Measurements from ENCODE around the gene LNP1. TPM values are rescaled to one million over a fixed set of nuclear protein-coding genes. Genes with fewer than 3 reads are reported as not detected.

Gene LNP1
- total and polyA plus RNA-seq, 2 donors (not counting 1 experiment from before 2014, with no cell fraction given): 3.1 to 3.5 TPM

- H3K4me2 ChIP-seq (ENCODE audit: extremely low read depth, insufficient read depth, low read length): no peak overlapping the region
- H2AFZ ChIP-seq (ENCODE audit: low read length): no peak overlapping the region
- TF ChIP-seq CTCF (conservative IDR thresholded peaks at IDR 0.05 in 1 of 2, IDR thresholded peaks at IDR 0.05 in 1 of 2; ENCODE audit: low read depth in 1 of 2, low read length in 2 of 2) (no peak), EZH2 (IDR thresholded peaks at IDR 0.05; ENCODE audit: low read length, missing control alignments) (no peak)
- H3K9me3 ChIP-seq (ENCODE audit: control insufficient read depth, insufficient read depth, low read depth, low read length): no peaks in the 10 kb centered on the region
- peaks cover 9% of the 10 kb centered on the region for H3K79me2 ChIP-seq (ENCODE audit: control insufficient read depth, insufficient read depth, low read length)
- no peak overlapping the region for H3K9ac ChIP-seq (ENCODE audit: insufficient read depth, low read length)
- H3K36me3 ChIP-seq (ENCODE audit: control insufficient read depth, insufficient read depth, low read length): no peaks in the 10 kb centered on the region
- no peak overlapping the region for H3K27ac ChIP-seq (ENCODE audit: insufficient read depth, low read length)
- peak in 1 of 2 donors; percentile 29 for DNase-seq (ENCODE audit: low read depth in 2 of 2)
- H4K20me1 ChIP-seq (ENCODE audit: control insufficient read depth, extremely low read depth, insufficient read depth, low read length): no peaks in the 10 kb centered on the region
- H3K4me3 ChIP-seq (replicated peaks in 1 of 4; ENCODE audit: control extremely low read depth in 1 of 4, insufficient read depth in 1 of 4, low read depth in 3 of 4, low read length in 4 of 4): no peak overlapping the region
- no peaks in the 10 kb centered on the region for H3K4me1 ChIP-seq (ENCODE audit: control insufficient read depth, extremely low read depth, insufficient read depth, low read length)
- no peaks in the 10 kb centered on the region for H3K27me3 ChIP-seq (ENCODE audit: control insufficient read depth, insufficient read depth, low read length)
Measured at GRCh38 chr3:100407977-100408532, 6.7 kb downstream of the LNP1 start.

- H3K79me2 ChIP-seq (ENCODE audit: control insufficient read depth, insufficient read depth, low read length): peaks cover 2% of the 10 kb centered on the region
- H3K27ac ChIP-seq (ENCODE audit: insufficient read depth, low read length): no peak overlapping the region
- TF ChIP-seq CTCF (conservative IDR thresholded peaks at IDR 0.05 in 1 of 2, IDR thresholded peaks at IDR 0.05 in 1 of 2; ENCODE audit: low read depth in 1 of 2, low read length in 2 of 2) (no peak), EZH2 (IDR thresholded peaks at IDR 0.05; ENCODE audit: low read length, missing control alignments) (no peak)
- no peak overlapping the region for H3K4me2 ChIP-seq (ENCODE audit: extremely low read depth, insufficient read depth, low read length)
- no peaks in the 10 kb centered on the region for H3K4me1 ChIP-seq (ENCODE audit: control insufficient read depth, extremely low read depth, insufficient read depth, low read length)
- no peak for DNase-seq (ENCODE audit: low read depth in 2 of 2)
- H3K9ac ChIP-seq (ENCODE audit: insufficient read depth, low read length): no peak overlapping the region
- no peaks in the 10 kb centered on the region for H3K36me3 ChIP-seq (ENCODE audit: control insufficient read depth, insufficient read depth, low read length)
- no peaks in the 10 kb centered on the region for H3K9me3 ChIP-seq (ENCODE audit: control insufficient read depth, insufficient read depth, low read depth, low read length)
- no peak overlapping the region for H3K4me3 ChIP-seq (replicated peaks in 1 of 4; ENCODE audit: control extremely low read depth in 1 of 4, insufficient read depth in 1 of 4, low read depth in 3 of 4, low read length in 4 of 4)
- no peaks in the 10 kb centered on the region for H3K27me3 ChIP-seq (ENCODE audit: control insufficient read depth, insufficient read depth, low read length)
- no peak overlapping the region for H2AFZ ChIP-seq (ENCODE audit: low read length)
- no peaks in the 10 kb centered on the region for H4K20me1 ChIP-seq (ENCODE audit: control insufficient read depth, extremely low read depth, insufficient read depth, low read length)
Measured at GRCh38 chr3:100411091-100411982, 10.0 kb downstream of the LNP1 start.

GRCh38 chr3:100412912-100413590, 11.7 kb downstream of the LNP1 start:
- TF ChIP-seq EZH2 (IDR thresholded peaks at IDR 0.05; ENCODE audit: low read length, missing control alignments): no peak
- TF ChIP-seq CTCF (conservative IDR thresholded peaks at IDR 0.05 in 1 of 2, IDR thresholded peaks at IDR 0.05 in 1 of 2; ENCODE audit: low read depth in 1 of 2, low read length in 2 of 2): no peak
- Histone ChIP-seq H3K9me3 (ENCODE audit: control insufficient read depth, insufficient read depth, low read depth, low read length) (no peaks in the 10 kb centered on the region), H3K27me3 (ENCODE audit: control insufficient read depth, insufficient read depth, low read length) (no peaks in the 10 kb centered on the region), H3K36me3 (ENCODE audit: control insufficient read depth, insufficient read depth, low read length) (no peaks in the 10 kb centered on the region), H4K20me1 (ENCODE audit: control insufficient read depth, extremely low read depth, insufficient read depth, low read length) (no peaks in the 10 kb centered on the region), H3K27ac (ENCODE audit: insufficient read depth, low read length) (no peak overlapping the region), H3K4me1 (ENCODE audit: control insufficient read depth, extremely low read depth, insufficient read depth, low read length) (no peaks in the 10 kb centered on the region), H3K4me3 (replicated peaks in 1 of 4; ENCODE audit: control extremely low read depth in 1 of 4, insufficient read depth in 1 of 4, low read depth in 3 of 4, low read length in 4 of 4) (no peak overlapping the region), H3K9ac (ENCODE audit: insufficient read depth, low read length) (no peak overlapping the region), H2AFZ (ENCODE audit: low read length) (no peak overlapping the region), H3K79me2 (ENCODE audit: control insufficient read depth, insufficient read depth, low read length) (peaks cover 2% of the 10 kb centered on the region), H3K4me2 (ENCODE audit: extremely low read depth, insufficient read depth, low read length) (no peak overlapping the region)
- no peak for DNase-seq (ENCODE audit: low read depth in 2 of 2)

Measured in fibroblast of lung (primary cell).